ENCODE measurements around the gene USP9X. TPM values are rescaled to one million over a fixed set of nuclear protein-coding genes. Genes with fewer than 3 reads are reported as not detected.

USP9X gene
- total and polyA plus RNA-seq, 2 donors (not counting 3 experiments of a cell fraction or from before 2014, with no cell fraction given), result 13.7 to 66.8 TPM

DNA sequence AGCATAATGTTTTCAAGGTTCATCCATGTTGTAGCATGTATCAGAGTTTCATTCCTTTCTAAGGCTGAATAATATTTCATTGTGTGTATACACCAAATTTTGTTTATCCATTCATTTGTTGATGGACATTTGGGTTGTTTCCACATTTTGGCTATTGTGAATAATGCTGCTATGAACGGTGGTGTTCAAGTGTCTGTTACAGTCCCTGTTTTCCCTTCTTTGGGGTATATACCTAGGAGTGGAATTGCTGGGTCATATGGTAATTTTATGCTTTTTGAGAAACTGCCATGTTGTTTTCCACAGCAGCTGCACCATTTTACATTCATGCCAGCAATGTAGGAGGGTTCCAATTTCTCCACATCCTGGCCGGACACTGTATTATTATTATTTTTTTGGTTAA lies 3.4 kb upstream of the USP9X start:
- H3K4me2 ChIP-seq (ENCODE audit: insufficient read depth, low read length), result no peak overlapping the region
- H3K9me3 ChIP-seq (replicated peaks; ENCODE audit: control insufficient read depth, insufficient read depth, low read length), result no peaks in the 10 kb centered on the region
- intact Hi-C loops (cut with micrococcal nuclease), result loop anchor here (10.0 kb wide), 2 partner anchors 207 to 253 kb away; partner anchors contain the start of gene DDX3X
- peaks cover 5% of the 10 kb centered on the region for H3K4me1 ChIP-seq (ENCODE audit: control insufficient read depth, extremely low read depth, insufficient read depth, low read length)
- H3K36me3 ChIP-seq (ENCODE audit: control insufficient read depth in 2 of 2, extremely low read depth in 1 of 2, insufficient read depth in 2 of 2, low read length in 2 of 2), result no peaks in the 10 kb centered on the region
- no TSS peak for BruUV-seq (replicated peaks)
- no peak overlapping the region for H3K4me3 ChIP-seq (replicated peaks in 1 of 3; ENCODE audit: insufficient read depth in 1 of 3, low read depth in 1 of 3, low read length in 3 of 3)
- H3K9ac ChIP-seq (replicated peaks; ENCODE audit: extremely low read depth, insufficient read depth, low read length), result no peak overlapping the region
- no peak for TF ChIP-seq MYC (IDR thresholded peaks at IDR 0.05; ENCODE audit: low read depth, low read length)
- TF ChIP-seq POLR2AphosphoS5 (IDR thresholded peaks at IDR 0.05; ENCODE audit: insufficient read depth, low read depth, low read length), result no peak
- no peak for TF ChIP-seq JUN (IDR thresholded peaks at IDR 0.05; ENCODE audit: borderline replicate concordance, insufficient read depth, insufficient read length, low read depth)
- TF ChIP-seq GATA2 (IDR thresholded peaks at IDR 0.05; ENCODE audit: insufficient read depth, insufficient read length, low read depth, low read length), result no peak
- TF ChIP-seq, protein P1, sequence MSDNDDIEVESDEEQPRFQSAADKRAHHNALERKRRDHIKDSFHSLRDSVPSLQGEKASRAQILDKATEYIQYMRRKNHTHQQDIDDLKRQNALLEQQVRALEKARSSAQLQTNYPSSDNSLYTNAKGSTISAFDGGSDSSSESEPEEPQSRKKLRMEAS (IDR thresholded peaks at IDR 0.05; ENCODE audit: insufficient read depth, insufficient read length), result no peak
- no peak for TF ChIP-seq FOS (IDR thresholded peaks at IDR 0.05; ENCODE audit: borderline replicate concordance, insufficient read depth, low read length)
- TF ChIP-seq POLR2A (IDR thresholded peaks at IDR 0.05; ENCODE audit: low read depth, low read length), result no peak
- H3K9me1 ChIP-seq (replicated peaks; ENCODE audit: control insufficient read depth, extremely low read depth, insufficient read depth, low read length), result no peaks in the 10 kb centered on the region
- no peak overlapping the region for H2AFZ ChIP-seq (ENCODE audit: low read depth, low read length)
- ChIA-PET CTCF (no interaction called here), POLR2A (no interaction called here)
- H3K27ac ChIP-seq (ENCODE audit: insufficient read depth, low read depth, low read length), result no peak overlapping the region
- no peaks in the 10 kb centered on the region for H4K20me1 ChIP-seq (replicated peaks; ENCODE audit: control insufficient read depth, extremely low read depth, insufficient read depth, low read length)
- FAIRE-seq (no peak), DNase-seq (ENCODE audit: low read depth, low spot score) (no peak)
- dilution Hi-C loops (cut with MboI; ENCODE audit: extremely low pct_ligation_motif_present, low sequenced_read_pairs), result no loop called here
- H3K79me2 ChIP-seq (ENCODE audit: control insufficient read depth, insufficient read depth, low read length), result peaks cover 12% of the 10 kb centered on the region
- H3K27me3 ChIP-seq (ENCODE audit: control insufficient read depth in 2 of 2, insufficient read depth in 2 of 2, low read length in 2 of 2), result no peaks in the 10 kb centered on the region

DNA sequence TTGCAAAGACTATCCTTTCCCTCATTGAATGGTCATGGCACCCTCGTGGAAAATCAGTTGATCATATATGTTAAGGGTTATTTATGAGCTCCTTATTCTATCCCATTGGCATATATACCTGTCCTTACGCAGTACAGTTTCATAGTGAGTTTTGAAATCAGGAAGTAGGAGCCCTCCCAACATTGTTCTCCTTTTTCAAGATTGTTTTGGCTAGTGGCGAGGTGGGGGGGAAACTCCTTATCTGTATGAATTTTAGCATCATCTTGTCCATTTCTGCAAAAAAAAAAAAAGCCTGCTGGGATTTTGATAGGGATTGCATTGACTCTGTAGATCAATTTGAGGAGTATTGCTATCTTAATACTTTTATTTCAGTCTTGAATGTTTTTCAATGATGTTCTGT lies 2.5 kb upstream of the USP9X start:
- H2AFZ ChIP-seq (ENCODE audit: low read depth, low read length), result no peak overlapping the region
- H3K4me2 ChIP-seq (ENCODE audit: insufficient read depth, low read length), result no peak overlapping the region
- no peak overlapping the region for H3K4me3 ChIP-seq (replicated peaks in 1 of 3; ENCODE audit: insufficient read depth in 1 of 3, low read depth in 1 of 3, low read length in 3 of 3)
- ChIA-PET CTCF (no interaction called here), POLR2A (no interaction called here)
- H3K79me2 ChIP-seq (ENCODE audit: control insufficient read depth, insufficient read depth, low read length), result peaks cover 22% of the 10 kb centered on the region
- H3K27me3 ChIP-seq (ENCODE audit: control insufficient read depth in 2 of 2, insufficient read depth in 2 of 2, low read length in 2 of 2), result no peaks in the 10 kb centered on the region
- TF ChIP-seq, protein P2, sequence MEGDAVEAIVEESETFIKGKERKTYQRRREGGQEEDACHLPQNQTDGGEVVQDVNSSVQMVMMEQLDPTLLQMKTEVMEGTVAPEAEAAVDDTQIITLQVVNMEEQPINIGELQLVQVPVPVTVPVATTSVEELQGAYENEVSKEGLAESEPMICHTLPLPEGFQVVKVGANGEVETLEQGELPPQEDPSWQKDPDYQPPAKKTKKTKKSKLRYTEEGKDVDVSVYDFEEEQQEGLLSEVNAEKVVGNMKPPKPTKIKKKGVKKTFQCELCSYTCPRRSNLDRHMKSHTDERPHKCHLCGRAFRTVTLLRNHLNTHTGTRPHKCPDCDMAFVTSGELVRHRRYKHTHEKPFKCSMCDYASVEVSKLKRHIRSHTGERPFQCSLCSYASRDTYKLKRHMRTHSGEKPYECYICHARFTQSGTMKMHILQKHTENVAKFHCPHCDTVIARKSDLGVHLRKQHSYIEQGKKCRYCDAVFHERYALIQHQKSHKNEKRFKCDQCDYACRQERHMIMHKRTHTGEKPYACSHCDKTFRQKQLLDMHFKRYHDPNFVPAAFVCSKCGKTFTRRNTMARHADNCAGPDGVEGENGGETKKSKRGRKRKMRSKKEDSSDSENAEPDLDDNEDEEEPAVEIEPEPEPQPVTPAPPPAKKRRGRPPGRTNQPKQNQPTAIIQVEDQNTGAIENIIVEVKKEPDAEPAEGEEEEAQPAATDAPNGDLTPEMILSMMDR (IDR thresholded peaks at IDR 0.05; ENCODE audit: extremely low read depth in 1 of 2, insufficient read depth in 1 of 2, low read depth in 1 of 2, low read length in 2 of 2), result no peak
- TF ChIP-seq POLR2A (IDR thresholded peaks at IDR 0.05; ENCODE audit: low read depth, low read length) (no peak), MYC (IDR thresholded peaks at IDR 0.05; ENCODE audit: low read depth, low read length) (no peak), JUN (IDR thresholded peaks at IDR 0.05; ENCODE audit: borderline replicate concordance, insufficient read depth, insufficient read length, low read depth) (no peak), POLR2AphosphoS5 (IDR thresholded peaks at IDR 0.05; ENCODE audit: insufficient read depth, low read depth, low read length) (no peak), FOS (IDR thresholded peaks at IDR 0.05; ENCODE audit: borderline replicate concordance, insufficient read depth, low read length) (no peak)
- TF ChIP-seq, protein P1 (IDR thresholded peaks at IDR 0.05; ENCODE audit: insufficient read depth, insufficient read length), result no peak
- H3K27ac ChIP-seq (ENCODE audit: insufficient read depth, low read depth, low read length), result no peak overlapping the region
- no peaks in the 10 kb centered on the region for H3K9me3 ChIP-seq (replicated peaks; ENCODE audit: control insufficient read depth, insufficient read depth, low read length)
- FAIRE-seq (no peak), DNase-seq (ENCODE audit: low read depth, low spot score) (no peak)
- no peaks in the 10 kb centered on the region for H3K36me3 ChIP-seq (ENCODE audit: control insufficient read depth in 2 of 2, extremely low read depth in 1 of 2, insufficient read depth in 2 of 2, low read length in 2 of 2)
- peaks cover 5% of the 10 kb centered on the region for H3K4me1 ChIP-seq (ENCODE audit: control insufficient read depth, extremely low read depth, insufficient read depth, low read length)
- no peaks in the 10 kb centered on the region for H3K9me1 ChIP-seq (replicated peaks; ENCODE audit: control insufficient read depth, extremely low read depth, insufficient read depth, low read length)
- intact Hi-C loops (cut with micrococcal nuclease) (loop anchor here (10.0 kb wide), 2 partner anchors 208 to 252 kb away; partner anchors contain the start of gene DDX3X), dilution Hi-C loops (cut with MboI; ENCODE audit: extremely low pct_ligation_motif_present, low sequenced_read_pairs) (no loop called here)
- no peak overlapping the region for H3K9ac ChIP-seq (replicated peaks; ENCODE audit: extremely low read depth, insufficient read depth, low read length)
- BruUV-seq (replicated peaks), result no TSS peak
- no peaks in the 10 kb centered on the region for H4K20me1 ChIP-seq (replicated peaks; ENCODE audit: control insufficient read depth, extremely low read depth, insufficient read depth, low read length)
